Motor neuron (in vitro differentiated cells): Measurements from ENCODE around the gene KCNK10. TPM values are rescaled to one million over a fixed set of nuclear protein-coding genes. Genes with fewer than 3 reads are reported as not detected.
"Not testable (repeated sequence)": the region's sequence is repeated elsewhere in the genome, so short reads cannot be mapped to it uniquely, and the experiment has no call there.

Experiments
- ATAC-seq, 8 experiments: fragments of 200-7000 bp; cut with Tn5 transposase; replicated peaks in 6 of 8; 2 replicates each; pipeline ENCODE4 v1.8.0; 2021; ENCODE audit warnings: mild to moderate bottlenecking in 8 of 8, moderate library complexity in 8 of 8
- H3K27ac ChIP-seq, 2 donors: fragments of 250-450 bp; sonication (Bioruptor Pico); 2 replicates each; pipeline ENCODE4 v1.9.0; 2021; ENCODE audit warnings: antibody characterized with exemption in 2 of 2, mild to moderate bottlenecking in 2 of 2, moderate library complexity in 1 of 2
- H3K4me1 ChIP-seq, 2 donors: fragments of 250-450 bp; sonication (Bioruptor Pico); replicated peaks in 1 of 2; 2 replicates each; pipeline ENCODE4 v1.6.1; 2021; ENCODE audit warnings: antibody characterized with exemption in 2 of 2, mild to moderate bottlenecking in 2 of 2, moderate library complexity in 1 of 2
- H3K4me3 ChIP-seq, 5 donors: fragments of 250-450 bp; sonication (Bioruptor Pico); 2 replicates each; pipeline ENCODE4 v1.9.0; 2021; ENCODE audit warnings: antibody characterized with exemption in 5 of 5, mild to moderate bottlenecking in 5 of 5, moderate library complexity in 4 of 5
- WGBS, 10 experiments: fragments of 450-650 bp; shearing (Covaris generic); methylation state at CpG; one replicate each; pipeline ENCODE4 v1.0.0; 2022; 5-methylcytosine and 5-hydroxymethylcytosine counted together
- in situ Hi-C, 9 experiments: fragments of 400-800 bp; cut with MboI; loops; one replicate each; pipeline ENCODE4 v1.15.0; 2021; ENCODE audit warnings: low sequenced_read_pairs in 9 of 9, low pct_unique_long_range_greater_than_20kb in 2 of 9; ENCODE audit not compliant: unreplicated experiment in 9 of 9
- total RNA-seq, 8 experiments: library from RNA; unstranded; fragments of 300-600 nt; gene quantifications; 2 replicates each; pipeline versions ENCODE4 v1.2.3 to v1.2.4, GENCODE V29; 2022

The KCNK10 gene
- total RNA-seq, 8 experiments from 2014 or later = 0.13 to 7.1 (median 5.1) TPM

DNA sequence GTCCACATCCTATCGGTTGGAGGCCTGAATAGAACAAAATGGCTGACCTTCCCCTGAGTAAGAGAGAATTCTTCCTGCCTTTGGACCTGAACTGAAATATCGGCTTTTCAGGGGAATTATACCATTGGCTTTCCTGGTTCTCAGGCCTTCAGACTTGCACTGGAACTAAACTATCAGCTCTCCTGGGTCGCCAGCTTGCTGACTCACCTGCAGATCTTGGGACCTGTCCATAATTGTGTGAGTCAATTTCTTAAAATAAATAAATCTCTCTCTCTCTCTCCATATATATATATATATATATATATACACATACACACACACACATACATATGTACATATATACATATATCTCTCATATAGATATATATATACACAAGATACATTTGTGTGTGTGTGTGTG lies 41.6 kb downstream of the KCNK10 start:
- no peak overlapping the region for H3K4me3 ChIP-seq
- H3K4me1 ChIP-seq = peaks cover 3 to 15% of the 10 kb centered on the region in 2 donors
- in situ Hi-C loops = no loop called here
- WGBS, 10 experiments = 25 to 100% (median 93%) methylated on average over 1 to 3 of the region's 3 CpGs; no CpG with 5 or more reads in 3 of the 10 experiments
- no peak overlapping the region for H3K27ac ChIP-seq
- ATAC-seq = no peak

- ATAC-seq = peak in 6 of 8 experiments; percentile 16 to 91 (median 82)
- Histone ChIP-seq H3K4me1 (peaks cover 15 to 31% of the 10 kb centered on the region in 2 donors), H3K27ac (peak overlapping the region in 1 of 2 donors; percentile 12), H3K4me3 (no peak overlapping the region)
- 25 to 92% (median 71%) methylated on average over 1 to 3 of the region's 3 CpGs; no CpG with 5 or more reads in 1 of the 10 experiments for WGBS, 10 experiments
- in situ Hi-C loops = no loop called here
Observed at GRCh38 chr14:88276923-88277596, 46.0 kb downstream of the KCNK10 start.

- no peak overlapping the region for H3K4me3 ChIP-seq
- no peak overlapping the region for H3K27ac ChIP-seq
- in situ Hi-C loops = no loop called here
- 16 to 100% (median 72%) methylated on average over 1 to 9 of the region's 10 CpGs; no CpG with 5 or more reads in 1 of the 10 experiments for WGBS, 10 experiments
- H3K4me1 ChIP-seq = peaks cover 19 to 32% of the 10 kb centered on the region in 2 donors
- ATAC-seq = peak in 5 of 8 experiments; percentile 13 to 74 (median 53)
Observed at GRCh38 chr14:88272390-88273269, 50.4 kb downstream of the KCNK10 start.

GRCh38 chr14:88271205-88271604 lies 51.9 kb downstream of the KCNK10 start:
- peaks cover 14 to 17% of the 10 kb centered on the region in 2 donors for H3K4me1 ChIP-seq
- in situ Hi-C loops = no loop called here
- H3K27ac ChIP-seq = no peak overlapping the region
- no peak for ATAC-seq
- 0 to 100% (median 63%) methylated on average over 1 to 2 of the region's 2 CpGs; no CpG with 5 or more reads in 2 of the 10 experiments for WGBS, 10 experiments
- no peak overlapping the region for H3K4me3 ChIP-seq

DNA sequence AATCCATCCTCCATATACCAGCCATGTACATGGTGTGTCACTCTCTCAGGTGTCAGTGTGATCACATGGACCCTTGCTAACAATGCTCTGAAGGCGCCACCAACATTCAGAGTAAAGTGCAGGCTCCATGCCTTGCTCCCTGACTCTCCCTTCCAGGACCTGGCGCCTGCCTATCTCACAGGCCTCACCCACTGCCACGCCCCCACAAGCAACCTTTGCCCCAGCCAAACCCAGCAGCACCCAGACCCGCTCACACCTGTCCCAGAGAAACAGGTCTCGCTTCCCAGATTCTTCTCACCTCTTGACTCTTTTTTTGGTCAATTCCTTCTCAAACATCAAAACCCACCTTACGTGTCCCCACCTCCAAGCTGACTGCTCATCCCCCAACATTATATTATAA lies 52.3 kb downstream of the KCNK10 start:
- in situ Hi-C loops = no loop called here
- WGBS, 10 experiments = 0 to 100% (median 80%) methylated on average over 1 to 5 of the region's 6 CpGs; no CpG with 5 or more reads in 3 of the 10 experiments

DNA sequence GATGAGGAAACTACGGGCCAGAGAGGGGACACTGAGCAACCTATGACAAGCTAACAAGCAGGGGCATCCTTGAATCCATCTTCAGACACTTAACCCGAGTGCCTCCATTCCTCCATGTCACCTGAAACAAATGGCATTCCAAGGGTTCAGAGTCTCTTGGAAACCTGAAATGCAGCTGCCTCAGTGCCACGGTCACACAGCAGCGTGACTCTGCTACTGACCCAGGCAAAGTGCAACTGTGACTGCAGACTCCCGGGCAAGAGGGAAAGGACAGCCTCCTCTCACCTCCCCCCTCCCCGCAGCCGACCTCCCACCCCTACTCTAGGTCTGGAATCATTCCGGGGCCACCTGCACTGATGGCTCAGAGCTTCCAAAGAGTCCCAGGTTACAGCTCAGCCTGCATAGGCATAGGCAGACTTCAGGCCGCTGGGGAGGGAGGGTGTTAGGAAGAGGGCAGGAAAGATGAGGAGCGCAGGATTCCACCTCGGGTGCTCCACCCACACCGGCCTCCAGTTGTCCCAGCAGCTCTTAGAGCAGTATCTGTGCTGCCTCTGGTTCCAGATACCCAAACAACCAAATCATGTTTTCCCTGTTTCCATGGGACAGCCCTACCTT lies 53.2 kb downstream of the KCNK10 start:
- Histone ChIP-seq H3K27ac (no peak overlapping the region), H3K4me1 (peaks cover 14 to 17% of the 10 kb centered on the region in 2 donors), H3K4me3 (no peak overlapping the region)
- no peak for ATAC-seq
- WGBS, 10 experiments = 8 to 83% (median 46%) methylated on average over 1 to 4 of the region's 12 CpGs; no CpG with 5 or more reads in 4 of the 10 experiments
- in situ Hi-C loops = no loop called here

More for the DNA sequence above, 52.3 kb downstream of the KCNK10 start:
- H3K4me1 ChIP-seq = peaks cover 14 to 17% of the 10 kb centered on the region in 2 donors
- no peak overlapping the region for H3K27ac ChIP-seq
- H3K4me3 ChIP-seq = no peak overlapping the region
- no peak for ATAC-seq

DNA sequence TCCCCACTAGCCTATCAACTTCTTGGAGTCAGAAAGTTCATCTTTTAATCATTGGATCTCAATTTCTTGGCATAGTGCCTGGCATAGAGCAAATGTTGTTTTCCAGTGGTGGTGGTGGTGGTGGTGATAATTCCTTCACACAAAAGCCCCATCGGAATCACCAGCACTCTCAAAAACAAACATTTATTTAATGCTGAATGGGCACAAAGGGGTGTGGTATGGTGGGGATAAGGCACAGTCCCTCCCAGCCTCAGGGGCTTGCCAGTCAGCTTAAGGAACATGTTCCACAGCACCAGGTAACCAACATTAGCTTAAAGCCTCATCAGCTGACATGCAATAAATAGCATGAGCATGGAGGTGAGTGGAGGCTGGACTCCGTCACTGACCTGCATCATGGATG lies 56.6 kb downstream of the KCNK10 start:
- 75 to 100% (median 90%) methylated on average over 1 to 2 of the region's 2 CpGs; no CpG with 5 or more reads in 7 of the 10 experiments for WGBS, 10 experiments
- H3K27ac ChIP-seq = no peak overlapping the region
- no peaks in the 10 kb centered on the region for H3K4me1 ChIP-seq
- no peak for ATAC-seq
- in situ Hi-C loops = no loop called here
- H3K4me3 ChIP-seq = no peak overlapping the region

DNA sequence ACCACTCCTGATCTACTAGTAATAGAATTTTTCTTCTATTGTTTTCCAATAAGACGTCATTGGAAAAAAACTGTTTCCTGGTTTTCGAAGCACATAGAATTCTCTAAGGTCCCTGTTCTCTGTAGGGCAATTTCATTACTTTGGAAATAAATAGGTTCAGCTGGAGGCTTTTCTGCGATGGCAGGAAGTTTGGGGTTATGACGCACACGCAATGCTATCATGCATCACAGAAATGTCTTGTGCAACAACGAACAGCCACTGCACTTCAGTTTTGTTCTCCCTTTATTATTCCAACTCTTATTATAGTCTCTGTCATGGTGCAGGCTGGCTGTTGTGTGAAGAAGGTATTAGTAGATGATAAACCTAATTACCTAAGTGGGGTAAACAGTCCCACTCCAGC lies 59.0 kb downstream of the KCNK10 start:
- Histone ChIP-seq H3K27ac (no peak overlapping the region), H3K4me1 (no peaks in the 10 kb centered on the region), H3K4me3 (no peak overlapping the region)
- in situ Hi-C loops = no loop called here
- ATAC-seq = no peak
- 22 to 94% (median 88%) methylated on average over 4 to 6 of the region's 6 CpGs; no CpG with 5 or more reads in 1 of the 10 experiments for WGBS, 10 experiments

DNA sequence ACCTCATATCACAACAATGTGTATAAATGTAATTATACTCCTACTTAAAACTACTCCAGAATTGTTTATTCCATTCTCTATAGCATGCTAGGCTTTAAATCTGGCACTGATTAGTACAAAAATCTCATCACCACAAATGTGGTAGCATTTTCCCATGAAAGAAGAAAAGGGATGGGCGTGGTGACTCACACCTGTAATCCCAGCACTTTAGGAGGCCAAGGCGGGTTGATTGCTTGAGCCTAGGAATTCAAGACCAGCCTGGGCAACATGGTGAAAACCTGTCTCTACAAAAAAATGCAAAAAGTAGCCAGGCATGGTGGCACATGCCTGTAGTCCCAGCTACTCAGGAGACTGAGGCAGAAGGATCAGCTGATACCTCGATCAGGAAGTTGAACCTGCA lies 61.8 kb downstream of the KCNK10 start:
- H3K4me1 ChIP-seq, ATAC-seq, H3K27ac ChIP-seq, in situ Hi-C loops, H3K4me3 ChIP-seq: not testable (repeated sequence)
- WGBS, 10 experiments = 0 to 100% (median 76%) methylated on average over 1 to 3 of the region's 3 CpGs; no CpG with 5 or more reads in 1 of the 10 experiments

DNA sequence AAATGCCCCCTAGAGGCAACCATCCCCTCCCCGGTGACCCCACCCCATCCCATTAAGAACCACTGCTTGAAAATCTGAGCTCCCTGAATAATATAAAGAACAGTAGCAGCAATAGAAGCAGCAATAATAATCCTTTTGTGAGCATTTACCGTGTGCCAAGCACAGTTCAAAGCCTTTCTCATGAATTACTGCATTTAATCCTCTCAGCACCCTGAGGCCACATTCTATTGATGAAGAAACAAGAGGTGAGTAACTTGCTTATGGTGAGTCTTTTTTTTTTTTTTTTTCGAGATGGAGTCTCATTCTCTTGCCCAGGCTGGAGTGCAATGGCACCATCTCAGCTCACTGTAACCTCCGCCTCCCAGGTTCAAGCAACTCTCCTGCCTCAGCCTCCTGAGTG lies 65.0 kb downstream of the KCNK10 start:
- H3K27ac ChIP-seq = no peak overlapping the region
- H3K4me3 ChIP-seq = no peak overlapping the region
- ATAC-seq = no peak
- no peaks in the 10 kb centered on the region for H3K4me1 ChIP-seq
- 21 to 100% (median 82%) methylated on average over 1 to 3 of the region's 4 CpGs; no CpG with 5 or more reads in 6 of the 10 experiments for WGBS, 10 experiments
- in situ Hi-C loops = no loop called here

DNA sequence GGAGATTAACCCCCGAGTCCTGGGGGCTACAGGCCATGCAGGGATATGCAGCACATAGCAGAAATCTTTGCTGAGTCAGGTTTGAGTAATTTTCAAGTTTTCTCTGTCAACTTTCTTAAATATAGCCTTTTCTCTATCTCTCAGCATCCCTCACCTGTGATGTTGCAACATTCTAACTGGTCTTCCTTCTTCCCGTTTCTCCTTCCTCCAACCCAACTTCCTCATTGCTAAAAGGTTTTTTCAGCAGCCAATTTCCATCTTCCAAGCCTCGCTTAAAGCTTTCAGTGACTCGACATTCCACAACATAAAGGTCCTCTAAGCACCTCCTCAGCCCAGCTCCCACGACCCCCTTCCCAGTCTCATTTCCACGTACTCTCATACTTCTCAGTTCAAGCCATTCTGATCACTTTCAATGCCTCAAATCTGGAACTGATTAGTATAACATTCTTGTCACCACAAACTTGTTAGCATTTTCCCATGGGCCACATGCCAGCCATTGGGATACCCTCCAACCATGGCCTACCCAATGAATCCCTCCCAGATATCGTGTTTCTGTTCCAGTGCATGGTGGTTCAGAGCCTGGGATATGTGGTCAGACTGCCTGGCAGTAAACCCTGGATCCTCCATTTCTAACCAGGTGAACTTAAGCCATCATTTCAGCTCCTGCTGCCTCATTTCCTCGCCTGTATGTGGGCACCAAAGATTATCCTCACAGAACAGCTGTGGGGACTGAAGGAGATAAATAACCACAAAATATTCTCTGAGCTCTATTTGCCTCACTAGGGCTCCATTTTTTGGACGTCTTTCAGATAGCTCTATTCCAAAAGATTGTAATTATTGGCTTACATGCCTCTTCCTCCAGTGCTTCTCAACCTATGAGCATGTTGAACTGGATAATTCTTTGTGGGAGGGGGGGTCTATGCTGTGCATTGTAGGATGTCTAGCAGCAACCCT lies 65.8 kb downstream of the KCNK10 start:
- no peak for ATAC-seq
- H3K4me1 ChIP-seq = peaks cover 5 to 6% of the 10 kb centered on the region in 2 donors
- in situ Hi-C loops = no loop called here
- H3K27ac ChIP-seq = no peak overlapping the region
- 0 to 96% (median 77%) methylated on average over 3 to 9 of the region's 9 CpGs for WGBS, 10 experiments
- H3K4me3 ChIP-seq = no peak overlapping the region

- H3K4me3 ChIP-seq = no peak overlapping the region
- H3K27ac ChIP-seq = no peak overlapping the region
- WGBS, 10 experiments = 0 to 100% (median 71%) methylated on average over 1 to 3 of the region's 4 CpGs; no CpG with 5 or more reads in 3 of the 10 experiments
- ATAC-seq = no peak
- peaks cover 6 to 10% of the 10 kb centered on the region in 2 donors for H3K4me1 ChIP-seq
- in situ Hi-C loops = no loop called here
Observed at GRCh38 chr14:88255798-88256197, 67.3 kb downstream of the KCNK10 start.
